Trophoblast cell (in vitro differentiated cells and primary cell): ENCODE data around the gene FAM83D.

ENCODE experiments used
- DNase-seq, 2 donors: peaks; one replicate each; pipeline ENCODE4 v3.0.0-alpha.2; 2016
- H2AFZ ChIP-seq: 2 replicates; pipeline ENCODE4 v1.6.1; 2013; ENCODE audit warnings: low read length, moderate library complexity, mild to moderate bottlenecking; ENCODE audit not compliant: insufficient read depth, poor library complexity
- H2AK5ac ChIP-seq: 2 replicates; pipeline ENCODE4 v1.6.1; 2013; ENCODE audit warnings: mild to moderate bottlenecking, low read length
- H2BK120ac ChIP-seq: 2 replicates; pipeline ENCODE4 v1.6.1; 2013; ENCODE audit warnings: low read length, mild to moderate bottlenecking, moderate library complexity; ENCODE audit not compliant: insufficient read depth, poor library complexity
- H2BK12ac ChIP-seq: 2 replicates; pipeline ENCODE4 v1.6.1; 2013; ENCODE audit warnings: mild to moderate bottlenecking, low read length, moderate library complexity
- H2BK5ac ChIP-seq: 2 replicates; pipeline ENCODE4 v1.6.1; 2013; ENCODE audit warnings: low read length, low read depth, moderate library complexity, mild to moderate bottlenecking; ENCODE audit not compliant: poor library complexity
- H3K14ac ChIP-seq: 2 replicates; pipeline ENCODE4 v1.6.1; 2013; ENCODE audit warnings: mild to moderate bottlenecking, low read length
- H3K18ac ChIP-seq: 2 replicates; pipeline ENCODE4 v1.6.1; 2013; ENCODE audit warnings: mild to moderate bottlenecking, low read length
- H3K23ac ChIP-seq: 2 replicates; pipeline ENCODE4 v1.6.1; 2013; ENCODE audit warnings: low read length
- H3K27ac ChIP-seq: 2 replicates; pipeline ENCODE4 v1.5.1; 2013; ENCODE audit warnings: low read depth, mild to moderate bottlenecking, inconsistent platforms, low read length, moderate library complexity
- H3K27me3 ChIP-seq: 2 replicates; pipeline ENCODE4 v1.6.1; 2013; ENCODE audit warnings: inconsistent platforms, mild to moderate bottlenecking, low read length, moderate library complexity; ENCODE audit not compliant: insufficient read depth
- H3K36me3 ChIP-seq, 2 experiments: 1 replicate in 1 of 2; 2 replicates in 1 of 2; pipeline ENCODE4 v1.6.1; 2013; ENCODE audit warnings: low read length in 2 of 2, mild to moderate bottlenecking in 2 of 2, moderate library complexity in 1 of 2; ENCODE audit not compliant: insufficient read depth in 2 of 2, control insufficient read depth in 1 of 2
- H3K4ac ChIP-seq: 2 replicates; pipeline ENCODE4 v1.6.1; 2013; ENCODE audit warnings: low read depth, mild to moderate bottlenecking, low read length, moderate library complexity
- H3K4me1 ChIP-seq, 2 experiments: 1 replicate in 1 of 2; 2 replicates in 1 of 2; pipeline ENCODE4 v1.6.1; 2013; ENCODE audit warnings: low read length in 2 of 2, mild to moderate bottlenecking in 2 of 2, moderate library complexity in 1 of 2; ENCODE audit not compliant: insufficient read depth in 2 of 2, control insufficient read depth in 1 of 2
- H3K4me2 ChIP-seq: 2 replicates; pipeline ENCODE4 v1.6.1; 2013; ENCODE audit warnings: inconsistent platforms, mild to moderate bottlenecking, low read length, moderate library complexity
- H3K4me3 ChIP-seq: 2 replicates; pipeline ENCODE4 v1.5.1; 2013; ENCODE audit warnings: mild to moderate bottlenecking, low read depth, low read length, inconsistent platforms
- H3K79me1 ChIP-seq: one replicate; pipeline ENCODE4 v1.6.1; 2013; ENCODE audit warnings: low read length
- H3K79me2 ChIP-seq: 2 replicates; pipeline ENCODE4 v1.6.1; 2013; ENCODE audit warnings: low read length, mild to moderate bottlenecking; ENCODE audit not compliant: control insufficient read depth, insufficient read depth, poor library complexity
- H3K9ac ChIP-seq: 2 replicates; pipeline ENCODE4 v1.6.1; 2013; ENCODE audit warnings: mild to moderate bottlenecking, low read length
- H3K9me3 ChIP-seq: 2 replicates; pipeline ENCODE4 v1.6.1; 2013; ENCODE audit warnings: low read depth, mild to moderate bottlenecking, control low read depth, inconsistent platforms, low read length; ENCODE audit not compliant: insufficient read depth
- H4K12ac ChIP-seq: 2 replicates; pipeline ENCODE4 v1.6.1; 2013; ENCODE audit warnings: low read depth, mild to moderate bottlenecking, low read length, moderate library complexity
- H4K8ac ChIP-seq: 2 replicates; pipeline ENCODE4 v1.6.1; 2013; ENCODE audit warnings: low read depth, mild to moderate bottlenecking, low read length, moderate library complexity
- H4K91ac ChIP-seq: one replicate; pipeline ENCODE4 v1.6.1; 2013; ENCODE audit warnings: low read depth, mild to moderate bottlenecking, low read length, moderate library complexity
- WGBS: extraction: QIAGEN DNeasy Blood & Tissue Kit; methylation state at CpG from one replicate; pipeline ENCODE4 v1.1.7; 2013; ENCODE audit warnings: missing lambda C conversion rate; ENCODE audit not compliant: insufficient read length, insufficient coverage; ENCODE audit errors: extremely low coverage; 5-methylcytosine and 5-hydroxymethylcytosine counted together

Gene FAM83D

DNA sequence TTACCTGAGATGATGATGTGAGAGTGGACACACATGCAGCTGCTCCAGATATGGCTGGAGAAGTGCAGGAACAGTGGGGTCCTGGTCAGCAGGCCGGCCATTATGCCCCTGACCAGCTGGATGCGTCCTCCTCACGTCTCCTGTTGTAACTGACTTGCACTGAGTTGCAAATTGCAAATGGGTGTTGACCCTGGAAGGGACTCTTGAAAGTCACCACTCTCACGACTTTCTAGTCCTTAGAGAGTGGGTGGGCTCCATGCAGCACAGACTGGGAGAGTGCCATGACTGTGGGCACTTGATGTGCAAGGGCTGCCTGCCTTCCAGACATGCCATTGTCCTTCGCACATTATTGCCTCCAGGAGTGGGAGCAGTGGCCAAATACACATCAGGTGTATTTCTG, 10.8 kb downstream of the FAM83D start:
- Histone ChIP-seq H3K4me1 (peaks cover 12 to 19% of the 10 kb centered on the region in 2 experiments), H3K4me2 (no peak overlapping the region), H3K79me2 (peaks cover 10% of the 10 kb centered on the region), H2BK12ac (no peak overlapping the region), H2BK120ac (no peak overlapping the region), H3K9ac (no peak overlapping the region), H4K12ac (no peak overlapping the region), H2AK5ac (no peak overlapping the region), H2AFZ (no peak overlapping the region), H3K27ac (no peak overlapping the region), H3K27me3 (no peaks in the 10 kb centered on the region), H3K9me3 (no peaks in the 10 kb centered on the region), H2BK5ac (no peak overlapping the region), H3K4ac (peak overlapping the region; percentile 13), H3K14ac (no peak overlapping the region), H3K4me3 (no peak overlapping the region), H4K91ac (no peak overlapping the region), H3K79me1 (peaks cover 8% of the 10 kb centered on the region), H3K18ac (peak overlapping the region; percentile 63), H3K36me3 (peaks cover 0 to 13% of the 10 kb centered on the region in 2 experiments), H4K8ac (no peak overlapping the region), H3K23ac (no peak overlapping the region)
- WGBS = no CpG with 5 or more reads among the region's 5 CpGs
- no peak for DNase-seq

DNA sequence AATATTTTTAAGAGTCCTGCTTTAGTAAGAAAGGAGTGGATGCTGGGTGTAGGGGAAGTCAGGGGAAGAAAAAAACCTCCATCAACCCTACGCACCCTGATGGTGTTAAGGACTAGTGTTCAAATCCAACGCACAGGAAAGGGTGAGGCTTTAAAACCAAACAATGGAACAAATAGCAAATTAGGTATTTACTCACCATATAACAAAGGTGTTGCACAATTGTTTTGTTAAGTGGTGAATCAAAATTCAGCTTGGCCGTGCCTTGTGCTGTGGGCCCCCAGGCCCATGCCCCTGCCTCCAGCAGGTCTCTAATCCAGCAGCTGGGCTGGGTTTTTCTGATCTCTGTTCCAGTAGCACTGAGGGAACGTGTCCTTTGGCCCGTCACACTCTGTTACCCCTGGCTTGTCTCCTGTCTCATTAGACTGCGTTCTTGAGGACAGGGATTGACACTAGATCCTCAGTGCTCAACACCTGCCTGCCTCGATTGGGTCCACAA, 11.8 kb downstream of the FAM83D start:
- peaks cover 8% of the 10 kb centered on the region for H3K79me1 ChIP-seq
- no peak overlapping the region for H4K91ac ChIP-seq
- H3K27me3 ChIP-seq = no peaks in the 10 kb centered on the region
- H4K12ac ChIP-seq = no peak overlapping the region
- no peak overlapping the region for H2AFZ ChIP-seq
- H2BK120ac ChIP-seq = no peak overlapping the region
- H3K23ac ChIP-seq = no peak overlapping the region
- H3K4me2 ChIP-seq = no peak overlapping the region
- H3K9me3 ChIP-seq = no peaks in the 10 kb centered on the region
- H3K4me1 ChIP-seq = peaks cover 8 to 14% of the 10 kb centered on the region in 2 experiments
- H3K14ac ChIP-seq = no peak overlapping the region
- H4K8ac ChIP-seq = no peak overlapping the region
- no CpG with 5 or more reads among the region's 7 CpGs for WGBS
- no peak overlapping the region for H3K18ac ChIP-seq
- H3K36me3 ChIP-seq = peaks cover 2 to 13% of the 10 kb centered on the region in 2 experiments
- peaks cover 6% of the 10 kb centered on the region for H3K79me2 ChIP-seq
- no peak overlapping the region for H2BK5ac ChIP-seq
- H3K9ac ChIP-seq = no peak overlapping the region
- H2AK5ac ChIP-seq = no peak overlapping the region
- no peak overlapping the region for H3K4ac ChIP-seq
- no peak overlapping the region for H3K4me3 ChIP-seq
- no peak overlapping the region for H3K27ac ChIP-seq
- H2BK12ac ChIP-seq = no peak overlapping the region
- no peak for DNase-seq

DNA sequence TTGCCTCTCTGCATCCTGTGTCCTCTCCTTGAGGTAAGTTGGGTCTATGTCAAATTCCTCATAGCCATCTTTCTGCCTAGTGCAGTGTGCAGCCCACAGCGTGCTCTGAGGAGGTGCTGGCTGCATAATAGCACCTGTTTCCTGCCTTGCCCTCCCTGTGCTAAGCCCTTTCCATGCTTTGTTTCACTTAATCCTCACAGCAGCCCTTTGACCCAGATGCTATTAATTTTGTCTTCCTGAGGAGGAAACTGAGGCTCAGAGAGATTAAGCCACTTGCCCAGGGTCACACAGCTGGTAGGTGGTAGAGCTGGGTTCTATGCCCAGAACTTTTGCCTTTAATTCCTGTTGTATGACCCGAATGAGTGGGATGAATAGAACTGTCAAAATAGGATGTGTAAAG, 13.5 kb downstream of the FAM83D start:
- H3K4me1 ChIP-seq = peaks cover 8 to 13% of the 10 kb centered on the region in 2 experiments
- H2BK5ac ChIP-seq = no peak overlapping the region
- H2BK12ac ChIP-seq = no peak overlapping the region
- H3K9ac ChIP-seq = no peak overlapping the region
- no peak overlapping the region for H3K4me2 ChIP-seq
- no peak overlapping the region for H4K8ac ChIP-seq
- H3K18ac ChIP-seq = no peak overlapping the region
- WGBS = no CpG with 5 or more reads among the region's 2 CpGs
- no peak overlapping the region for H3K14ac ChIP-seq
- H3K36me3 ChIP-seq = peaks cover 2 to 13% of the 10 kb centered on the region in 2 experiments
- no peak for DNase-seq
- H3K23ac ChIP-seq = no peak overlapping the region
- no peak overlapping the region for H3K27ac ChIP-seq
- H3K27me3 ChIP-seq = no peaks in the 10 kb centered on the region
- H2AFZ ChIP-seq = no peak overlapping the region
- no peak overlapping the region for H4K91ac ChIP-seq
- H4K12ac ChIP-seq = no peak overlapping the region
- H3K4me3 ChIP-seq = no peak overlapping the region
- H3K9me3 ChIP-seq = no peaks in the 10 kb centered on the region
- H3K79me1 ChIP-seq = peaks cover 8% of the 10 kb centered on the region
- peaks cover 6% of the 10 kb centered on the region for H3K79me2 ChIP-seq
- H2AK5ac ChIP-seq = no peak overlapping the region
- no peak overlapping the region for H3K4ac ChIP-seq
- no peak overlapping the region for H2BK120ac ChIP-seq

DNA sequence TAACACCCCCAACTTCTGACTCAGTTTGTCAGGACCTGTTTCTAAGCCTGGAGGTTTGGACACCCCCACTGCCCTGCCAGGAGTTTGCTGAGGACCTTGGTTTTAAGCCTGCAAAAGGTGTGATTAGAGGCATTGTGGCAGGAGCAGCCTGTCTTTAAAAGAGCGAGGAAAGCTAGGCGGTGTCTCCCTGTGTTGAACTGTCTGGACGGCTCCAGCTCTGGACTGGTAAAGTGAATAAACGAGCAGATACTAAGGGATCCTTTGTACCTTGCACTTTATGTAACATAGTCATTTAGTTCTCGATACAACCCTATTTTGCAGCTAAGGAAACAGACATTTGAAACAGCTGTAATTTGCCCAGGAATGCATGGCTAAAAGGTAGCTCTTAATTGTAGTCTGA, 14.4 kb downstream of the FAM83D start:
- no peak overlapping the region for H4K12ac ChIP-seq
- H3K79me2 ChIP-seq = peaks cover 6% of the 10 kb centered on the region
- H3K27me3 ChIP-seq = no peaks in the 10 kb centered on the region
- no peak overlapping the region for H2BK120ac ChIP-seq
- H3K4ac ChIP-seq = no peak overlapping the region
- H3K27ac ChIP-seq = no peak overlapping the region
- no peak overlapping the region for H3K4me3 ChIP-seq
- H4K8ac ChIP-seq = no peak overlapping the region
- no peak overlapping the region for H3K9ac ChIP-seq
- H2AFZ ChIP-seq = no peak overlapping the region
- H4K91ac ChIP-seq = no peak overlapping the region
- H2BK5ac ChIP-seq = no peak overlapping the region
- peaks cover 2 to 16% of the 10 kb centered on the region in 2 experiments for H3K36me3 ChIP-seq
- no peak overlapping the region for H2AK5ac ChIP-seq
- no peak overlapping the region for H3K18ac ChIP-seq
- H3K4me2 ChIP-seq = no peak overlapping the region
- H2BK12ac ChIP-seq = no peak overlapping the region
- no peak for DNase-seq
- peaks cover 3% of the 10 kb centered on the region for H3K79me1 ChIP-seq
- H3K14ac ChIP-seq = no peak overlapping the region
- WGBS = no CpG with 5 or more reads among the region's 5 CpGs
- H3K23ac ChIP-seq = no peak overlapping the region
- peaks cover 8 to 9% of the 10 kb centered on the region in 2 experiments for H3K4me1 ChIP-seq
- H3K9me3 ChIP-seq = no peaks in the 10 kb centered on the region
